Subcutaneous adipose tissue (tissue), 4 donors: ENCODE results near the gene IL22RA1. TPM values are rescaled to one million over a fixed set of nuclear protein-coding genes. Genes with fewer than 3 reads are reported as not detected.

Source experiments
- total RNA-seq, 4 donors: library from RNA; depleted of rRNA; stranded (reverse); fragments of >200 nt; gene quantifications; one replicate each; pipeline ENCODE4 v1.1.0, GENCODE V29; 2016
- TF ChIP-seq, protein P1 (sequence below): fragments of 450-650 bp; IDR thresholded peaks from one replicate; pipeline ENCODE4 v1.5.1; 2016; ENCODE audit warnings: low read depth, mild to moderate bottlenecking, control low read depth, antibody characterized with exemption, moderate library complexity

The IL22RA1 gene
- total RNA-seq, 4 donors from 2014 or later = 0.19 TPM; not detected in 3

DNA sequence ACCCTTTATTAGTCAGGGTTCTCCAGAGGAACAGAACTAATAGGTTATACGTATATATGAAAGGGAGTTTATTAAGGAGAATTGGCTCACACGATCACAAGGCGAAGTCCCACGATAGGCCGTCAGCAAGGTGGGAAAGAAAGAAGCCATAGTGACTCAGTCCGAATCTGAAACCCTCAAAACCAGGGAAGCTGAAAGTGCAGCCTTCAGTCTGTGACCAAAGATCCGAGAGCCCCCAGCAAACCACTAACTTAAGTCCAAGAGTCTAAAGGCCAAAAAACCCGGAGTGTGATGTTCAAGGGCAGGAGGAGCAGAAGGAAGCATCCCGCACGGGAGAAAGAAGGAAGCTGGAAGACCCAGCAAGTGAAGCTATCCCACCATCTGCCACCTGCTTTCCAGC lies 34.2 kb upstream of the IL22RA1 start:
- TF ChIP-seq, protein P1, sequence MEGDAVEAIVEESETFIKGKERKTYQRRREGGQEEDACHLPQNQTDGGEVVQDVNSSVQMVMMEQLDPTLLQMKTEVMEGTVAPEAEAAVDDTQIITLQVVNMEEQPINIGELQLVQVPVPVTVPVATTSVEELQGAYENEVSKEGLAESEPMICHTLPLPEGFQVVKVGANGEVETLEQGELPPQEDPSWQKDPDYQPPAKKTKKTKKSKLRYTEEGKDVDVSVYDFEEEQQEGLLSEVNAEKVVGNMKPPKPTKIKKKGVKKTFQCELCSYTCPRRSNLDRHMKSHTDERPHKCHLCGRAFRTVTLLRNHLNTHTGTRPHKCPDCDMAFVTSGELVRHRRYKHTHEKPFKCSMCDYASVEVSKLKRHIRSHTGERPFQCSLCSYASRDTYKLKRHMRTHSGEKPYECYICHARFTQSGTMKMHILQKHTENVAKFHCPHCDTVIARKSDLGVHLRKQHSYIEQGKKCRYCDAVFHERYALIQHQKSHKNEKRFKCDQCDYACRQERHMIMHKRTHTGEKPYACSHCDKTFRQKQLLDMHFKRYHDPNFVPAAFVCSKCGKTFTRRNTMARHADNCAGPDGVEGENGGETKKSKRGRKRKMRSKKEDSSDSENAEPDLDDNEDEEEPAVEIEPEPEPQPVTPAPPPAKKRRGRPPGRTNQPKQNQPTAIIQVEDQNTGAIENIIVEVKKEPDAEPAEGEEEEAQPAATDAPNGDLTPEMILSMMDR = no peak

DNA sequence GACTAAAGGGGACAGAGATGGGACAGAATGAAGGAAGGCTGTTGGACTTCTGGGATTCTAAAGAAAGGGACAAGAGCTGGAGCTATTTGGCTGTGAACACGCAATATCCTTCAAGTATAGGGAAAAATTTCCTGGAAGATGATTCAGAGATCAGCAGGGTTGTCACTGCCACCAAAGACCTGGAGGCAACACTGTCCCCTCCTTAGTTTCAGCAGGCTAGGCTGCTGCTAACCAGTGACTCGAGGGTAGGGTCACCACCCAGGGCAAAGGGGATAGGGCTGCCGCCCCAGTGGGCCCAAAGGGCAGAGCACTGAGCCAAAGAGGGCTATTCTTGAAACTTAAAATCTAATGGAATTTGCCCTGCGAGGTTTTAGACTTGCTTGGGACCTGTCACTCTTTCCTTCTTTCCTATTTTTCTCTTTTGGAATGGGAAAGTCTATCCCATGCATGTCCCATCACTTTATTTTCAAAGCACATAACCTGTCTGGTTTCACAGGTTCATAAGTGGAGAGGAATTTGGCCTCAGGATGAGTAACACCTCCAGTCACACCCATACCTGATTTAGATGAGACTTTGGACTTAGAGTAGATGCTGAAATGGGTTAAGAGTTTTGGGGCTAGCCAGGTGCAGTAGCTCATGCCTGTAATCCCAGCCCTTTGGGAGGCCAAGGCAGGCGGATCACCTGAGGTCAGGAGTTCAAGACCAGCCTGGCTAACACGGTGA lies 32.3 kb upstream of the IL22RA1 start:
- TF ChIP-seq, protein P1 = no peak

DNA sequence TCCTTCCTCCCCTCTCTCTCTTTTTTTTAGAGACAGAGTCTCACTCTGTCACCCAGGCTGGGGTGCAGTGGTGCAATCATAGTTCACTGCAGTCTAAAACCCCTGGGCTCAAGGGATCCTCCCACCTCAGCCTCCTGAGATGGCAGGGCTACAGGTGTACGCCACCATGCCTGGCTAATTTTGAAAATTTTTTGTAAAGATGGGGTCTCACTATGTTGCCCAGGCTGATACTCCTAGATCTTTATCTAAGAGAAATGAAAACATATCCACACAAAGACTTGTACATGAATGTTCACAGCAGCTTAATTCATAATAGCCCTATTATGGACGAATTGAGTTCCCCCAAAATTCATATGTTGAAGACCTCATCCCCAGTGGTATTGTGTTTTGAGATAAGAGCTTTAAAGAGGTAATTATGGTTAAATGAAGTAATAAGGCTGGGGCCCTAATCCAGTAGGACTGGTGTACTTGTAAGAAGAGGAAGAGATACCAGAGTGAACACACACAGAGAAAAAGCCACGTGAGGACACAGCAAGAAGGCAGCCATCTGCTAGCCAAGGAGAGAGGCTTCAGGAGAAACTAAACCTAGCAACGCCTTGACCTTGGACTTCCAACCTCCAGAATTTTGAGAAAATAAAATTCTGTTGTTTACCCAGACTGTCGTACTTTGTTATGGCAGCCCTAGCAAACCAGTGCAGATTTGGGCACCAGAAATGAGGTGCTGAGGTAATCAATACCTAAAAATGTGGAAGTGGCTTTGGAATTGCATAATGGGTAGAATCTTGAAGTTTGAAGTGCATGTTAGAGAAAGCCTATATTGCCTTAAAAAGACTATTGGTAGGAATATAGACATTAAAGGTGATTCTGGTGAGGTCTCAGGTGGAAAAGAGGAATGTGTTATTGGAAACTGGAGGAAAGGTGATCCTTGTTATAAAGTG lies 31.0 kb upstream of the IL22RA1 start:
- TF ChIP-seq, protein P1 = no peak

DNA sequence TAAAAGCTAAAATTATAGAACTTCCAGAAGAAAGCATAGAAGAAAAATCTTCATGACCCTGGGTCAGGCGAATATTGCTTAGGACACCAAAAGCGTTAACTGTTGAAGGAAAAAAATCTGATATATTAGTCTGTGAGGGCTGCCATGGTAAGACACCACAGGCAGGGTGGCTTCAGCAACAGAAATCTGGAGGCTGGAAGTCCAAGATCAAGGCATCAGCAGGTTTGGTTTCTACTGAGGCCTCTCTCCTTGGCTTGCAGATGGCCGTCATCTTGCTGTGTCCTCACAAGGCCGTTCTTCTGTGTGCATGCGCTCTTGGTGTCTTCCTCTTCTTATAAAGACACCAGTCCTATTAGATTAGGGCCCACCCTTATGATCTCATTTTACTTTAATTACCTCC lies 29.7 kb upstream of the IL22RA1 start:
- TF ChIP-seq, protein P1 = no peak

DNA sequence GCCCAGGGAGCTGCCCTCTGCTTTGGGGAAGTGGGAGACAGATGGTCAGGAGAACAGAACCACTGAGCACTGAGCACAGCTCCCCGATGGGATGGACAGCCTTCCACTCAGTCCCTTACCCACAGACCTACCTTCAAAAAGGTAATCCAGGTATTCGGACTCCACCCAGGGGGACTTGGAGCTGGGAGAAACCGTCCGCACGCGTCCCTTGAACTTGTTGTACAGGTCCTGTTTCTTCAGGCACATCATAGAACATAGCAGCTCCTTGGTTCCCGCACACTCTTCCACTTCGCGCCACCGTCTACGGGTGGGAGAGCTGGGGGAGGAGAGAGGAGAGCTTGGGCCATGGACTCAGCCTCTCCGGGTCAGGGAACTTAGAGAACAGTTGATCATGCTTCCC lies 26.3 kb upstream of the IL22RA1 start:
- TF ChIP-seq, protein P1 = no peak

DNA sequence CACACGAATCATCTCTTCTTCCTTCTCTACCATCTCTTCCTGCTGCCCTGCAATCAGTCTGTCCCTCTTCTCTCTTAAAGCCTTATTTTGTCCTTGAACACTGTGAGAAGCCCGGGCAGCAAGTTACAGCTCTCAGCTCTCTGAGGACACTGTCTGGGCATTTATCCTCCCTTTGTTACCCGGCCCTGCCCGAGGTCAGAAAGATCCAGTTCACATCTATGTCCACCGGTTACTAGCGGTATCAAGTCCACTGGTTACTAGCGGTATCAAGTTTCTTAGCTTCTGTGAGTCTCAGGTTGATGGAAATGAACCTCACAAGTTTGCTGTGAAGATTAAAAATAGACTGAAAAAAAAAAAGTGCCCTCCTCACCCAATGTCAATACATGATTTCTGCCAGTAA lies 25.3 kb upstream of the IL22RA1 start:
- TF ChIP-seq, protein P1 = no peak

DNA sequence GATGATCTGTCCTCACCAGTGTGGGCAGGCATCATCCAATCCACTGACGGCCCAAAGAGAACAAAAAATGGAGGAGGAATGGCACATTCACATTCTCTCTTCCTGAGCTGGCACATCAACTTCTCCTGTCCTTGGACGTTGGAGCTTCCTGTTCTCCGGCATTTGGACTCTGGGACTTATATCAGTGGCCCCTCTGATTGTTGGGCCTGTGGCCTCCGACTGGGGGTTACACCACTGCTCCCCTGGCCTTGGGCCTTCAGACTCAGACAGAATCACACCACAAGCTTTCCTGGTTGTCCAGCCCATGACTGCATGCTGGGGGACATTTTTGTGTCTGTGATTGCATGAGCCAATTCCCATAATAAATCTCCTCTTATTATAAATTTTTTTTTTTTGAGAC lies 24.1 kb upstream of the IL22RA1 start:
- TF ChIP-seq, protein P1 = no peak
